SK-N-SH (cell line): ENCODE measurements around the gene LPCAT1. TPM values are rescaled to one million over a fixed set of nuclear protein-coding genes. Genes with fewer than 3 reads are reported as not detected.

Experiments
- CTCF ChIA-PET: fragments of 300-600, 350-600 bp; formaldehyde crosslinking; extraction: SDS; loops from one replicate; lab custom pipeline; 2021; lab: Yijun Ruan, JAX
- POLR2A ChIA-PET: fragments of 350-600 bp; sonication (Branson Sonifier 250); formaldehyde crosslinking; extraction: SDS; loops from one replicate; lab custom pipeline; 2020; ENCODE audit warnings: antibody characterized with exemption, inconsistent platforms; lab: Yijun Ruan, JAX
- DNase-seq: peaks from one replicate; pipeline ENCODE4 v3.0.0; 2012
- H2AFZ ChIP-seq: fragments of 200-600 bp; sonication (generic); 2 replicates; pipeline ENCODE4 v1.8.1; 2016; ENCODE audit warnings: antibody characterized with exemption, mild to moderate bottlenecking, low read depth
- H3F3A ChIP-seq: fragments of 200-600 bp; sonication (generic); replicated peaks from 2 replicates; pipeline ENCODE3; 2016; ENCODE audit warnings: antibody characterized with exemption, mild to moderate bottlenecking; ENCODE audit not compliant: insufficient read depth
- H3K27ac ChIP-seq, 2 experiments: fragments of 200-500 bp in 1 of 2; fragments of 200-600 bp in 1 of 2; sonication (Bioruptor generic) in 1 of 2; sonication (generic), shearing (Covaris generic) in 1 of 2; 2 replicates each; pipeline versions ENCODE4 v1.5.1 to v1.6.1; 2014 to 2016; ENCODE audit warnings: low read depth in 2 of 2, inconsistent platforms in 1 of 2, low read length in 1 of 2, mild to moderate bottlenecking in 1 of 2, mixed read lengths in 1 of 2
- H3K27me3 ChIP-seq: fragments of 200-600 bp; sonication (generic), shearing (Covaris generic); 2 replicates; pipeline ENCODE4 v1.6.1; 2016; ENCODE audit warnings: mixed run types; ENCODE audit not compliant: insufficient read depth
- H3K36me3 ChIP-seq, 2 experiments: fragments of 200-500 bp in 1 of 2; fragments of 200-600 bp in 1 of 2; sonication (Bioruptor generic) in 1 of 2; sonication (generic) in 1 of 2; replicated peaks in 1 of 2; 2 replicates each; pipeline versions ENCODE3 to v1.5.1; 2014 to 2016; ENCODE audit warnings: low read length in 1 of 2, mild to moderate bottlenecking in 1 of 2; ENCODE audit not compliant: insufficient read depth in 2 of 2, control insufficient read depth in 1 of 2
- H3K4me1 ChIP-seq, 2 experiments: fragments of 200-500 bp in 1 of 2; fragments of 200-600 bp in 1 of 2; sonication (Bioruptor generic) in 1 of 2; sonication (generic), shearing (Covaris generic) in 1 of 2; 2 replicates each; pipeline versions ENCODE4 v1.5.1 to v1.6.1; 2014 to 2016; ENCODE audit warnings: low read depth in 1 of 2, low read length in 1 of 2, mixed run types in 1 of 2; ENCODE audit not compliant: insufficient read depth in 2 of 2, control insufficient read depth in 1 of 2
- H3K4me2 ChIP-seq: fragments of 200-600 bp; sonication (generic), shearing (Covaris generic); 2 replicates; pipeline ENCODE4 v1.6.1; 2017; ENCODE audit warnings: mixed run types
- H3K4me3 ChIP-seq, 2 experiments: fragments of 200-500 bp in 1 of 2; fragments of 200-600 bp in 1 of 2; sonication (Bioruptor generic) in 1 of 2; sonication (generic), shearing (Covaris generic) in 1 of 2; 2 replicates each; pipeline versions ENCODE4 v1.5.1 to v1.8.1; 2014 to 2016; ENCODE audit warnings: low read depth in 2 of 2, inconsistent platforms in 1 of 2, low read length in 1 of 2, mild to moderate bottlenecking in 1 of 2, mixed read lengths in 1 of 2, moderate library complexity in 1 of 2
- H3K79me2 ChIP-seq: fragments of 200-600 bp; sonication (generic); 2 replicates; pipeline ENCODE4 v1.8.1; 2017; ENCODE audit warnings: mild to moderate bottlenecking; ENCODE audit not compliant: insufficient read depth
- H3K9ac ChIP-seq: fragments of 200-600 bp; sonication (generic); 2 replicates; pipeline ENCODE4 v1.6.1; 2017; ENCODE audit warnings: mixed run types
- H3K9me2 ChIP-seq: fragments of 200-600 bp; sonication (generic); 2 replicates; pipeline ENCODE4 v1.6.1; 2017; ENCODE audit warnings: mixed run types
- H3K9me3 ChIP-seq: fragments of 200-600 bp; sonication (generic); 2 replicates; pipeline ENCODE4 v1.6.1; 2017; ENCODE audit warnings: mixed run types, mild to moderate bottlenecking, moderate library complexity
- H4K20me1 ChIP-seq: fragments of 200-600 bp; sonication (generic); 2 replicates; pipeline ENCODE4 v1.6.1; 2017; ENCODE audit warnings: mild to moderate bottlenecking, mixed run types; ENCODE audit not compliant: insufficient read depth
- FOSL2 ChIP-seq: IDR thresholded peaks from 2 replicates; pipeline ENCODE4 v1.4.0; 2012; ENCODE audit warnings: low read depth, mild to moderate bottlenecking, moderate library complexity, borderline replicate concordance
- FOXJ3 ChIP-seq: sonication (generic); formaldehyde crosslinking; IDR thresholded peaks from 2 replicates; pipeline ENCODE4 v1.5.1; 2020; ENCODE audit warnings: mild to moderate bottlenecking, missing genetic modification reagents
- FOXM1 ChIP-seq: IDR thresholded peaks from 2 replicates; pipeline ENCODE4 v1.4.0; 2012; ENCODE audit warnings: low read depth, mild to moderate bottlenecking
- JUND ChIP-seq: IDR thresholded peaks from 2 replicates; pipeline ENCODE4 v1.4.0; 2012
- MEF2A ChIP-seq: IDR thresholded peaks from 2 replicates; pipeline ENCODE4 v1.4.0; 2012; ENCODE audit warnings: low read depth, borderline replicate concordance
- NFIC ChIP-seq: IDR thresholded peaks from 2 replicates; pipeline ENCODE4 v1.4.0; 2012; ENCODE audit warnings: borderline replicate concordance
- RCOR1 ChIP-seq: fragments of 150-350 bp; IDR thresholded peaks from 2 replicates; pipeline ENCODE4 v1.6.1; 2017; ENCODE audit warnings: antibody characterized with exemption, low read length
- USF2 ChIP-seq: fragments of 150-350 bp; IDR thresholded peaks from 2 replicates; pipeline ENCODE4 v1.6.1; 2017; ENCODE audit warnings: antibody characterized with exemption, low read length, low read depth, borderline replicate concordance
- YY1 ChIP-seq: IDR thresholded peaks from 2 replicates; pipeline ENCODE4 v1.4.0; 2012; ENCODE audit warnings: low read depth, mild to moderate bottlenecking
- ZBTB33 ChIP-seq: IDR thresholded peaks from 2 replicates; pipeline ENCODE4 v1.4.0; 2012; ENCODE audit warnings: low read depth, borderline replicate concordance
- WGBS: methylation state at CpG from one replicate; pipeline ENCODE4 v1.1.6; 2017; ENCODE audit warnings: low lambda C conversion rate; 5-methylcytosine and 5-hydroxymethylcytosine counted together
- polyA plus RNA-seq, 3 experiments: library from polyadenylated mRNA; depleted of rRNA; stranded (reverse); fragments of >200 nt; gene quantifications; 2 replicates each; pipeline ENCODE4 v1.2.3, GENCODE V29; 2012

The LPCAT1 gene
- polyA plus RNA-seq, 1 of the 3 experiments (the other 2 are of a cell fraction), result 42.3 TPM

- no peak for DNase-seq
- ChIA-PET POLR2A (no interaction called here), CTCF (interaction anchor here (1.7 kb wide), 1 partner anchor 70 kb away, joined by 3 read pairs; no protein-coding TSS in a partner anchor)
- peaks cover 7% of the 10 kb centered on the region for H3F3A ChIP-seq
- H3K4me3 ChIP-seq, result no peak overlapping the region
- TF ChIP-seq USF2 (no peak), ZBTB33 (no peak), NFIC (no peak), FOSL2 (no peak), FOXM1 (no peak), YY1 (no peak), RCOR1 (no peak), JUND (no peak), FOXJ3 (CRISPR knock-in tag) (no peak)
- 76% methylated on average over 13 of the region's 13 CpGs for WGBS
- H3K27ac ChIP-seq, result no peak overlapping the region
- no peaks in the 10 kb centered on the region for H3K27me3 ChIP-seq
- H3K9me2 ChIP-seq, result no peaks in the 10 kb centered on the region
- no peaks in the 10 kb centered on the region; a peak in 1 of 4 replicates for H3K4me1 ChIP-seq
- no peaks in the 10 kb centered on the region for H3K79me2 ChIP-seq
- no peaks in the 10 kb centered on the region for H3K36me3 ChIP-seq
- H3K9ac ChIP-seq, result no peak overlapping the region
- H2AFZ ChIP-seq, result no peak overlapping the region
- no peaks in the 10 kb centered on the region for H4K20me1 ChIP-seq
- no peak overlapping the region for H3K4me2 ChIP-seq
- H3K9me3 ChIP-seq, result no peaks in the 10 kb centered on the region
These were observed 15.1 kb upstream of the LPCAT1 start for GRCh38 chr5:1538741-1539392.

GRCh38 chr5:1538276-1538675 lies 14.5 kb upstream of the LPCAT1 start:
- Histone ChIP-seq H3K9ac (no peak overlapping the region), H3K4me2 (no peak overlapping the region), H4K20me1 (no peaks in the 10 kb centered on the region), H3K27ac (no peak overlapping the region), H3K9me3 (no peaks in the 10 kb centered on the region), H3K9me2 (no peaks in the 10 kb centered on the region), H3K36me3 (no peaks in the 10 kb centered on the region), H3K27me3 (no peaks in the 10 kb centered on the region), H3K4me1 (no peaks in the 10 kb centered on the region; a peak in 1 of 4 replicates), H2AFZ (no peak overlapping the region), H3F3A (peaks cover 7% of the 10 kb centered on the region), H3K4me3 (no peak overlapping the region), H3K79me2 (no peaks in the 10 kb centered on the region)
- POLR2A ChIA-PET, result no interaction called here
- WGBS, result 85% methylated on average over 11 of the region's 14 CpGs
- CTCF ChIA-PET, result interaction anchor here (1.7 kb wide), 1 partner anchor 70 kb away, joined by 3 read pairs; no protein-coding TSS in a partner anchor
- TF ChIP-seq MEF2A, result no peak
- DNase-seq, result no peak
